Stimulated activated CD4-positive, alpha-beta T cell treated with anti-CD3 and anti-CD28 coated beads, TNF-alpha, amount 100 ng/mL, for 1 hour (primary cell): Measurements from ENCODE around the gene ZNF678.
"Not testable (repeated sequence)": the region's sequence is repeated elsewhere in the genome, so short reads cannot be mapped to it uniquely, and the experiment has no call there.

ENCODE experiments used
- DNase-seq, 3 donors: peaks; one replicate each; pipeline ENCODE4 v3.0.0-alpha.2; 2020; ENCODE audit warnings: low read depth in 3 of 3, low spot score in 1 of 3

Gene ZNF678

DNA sequence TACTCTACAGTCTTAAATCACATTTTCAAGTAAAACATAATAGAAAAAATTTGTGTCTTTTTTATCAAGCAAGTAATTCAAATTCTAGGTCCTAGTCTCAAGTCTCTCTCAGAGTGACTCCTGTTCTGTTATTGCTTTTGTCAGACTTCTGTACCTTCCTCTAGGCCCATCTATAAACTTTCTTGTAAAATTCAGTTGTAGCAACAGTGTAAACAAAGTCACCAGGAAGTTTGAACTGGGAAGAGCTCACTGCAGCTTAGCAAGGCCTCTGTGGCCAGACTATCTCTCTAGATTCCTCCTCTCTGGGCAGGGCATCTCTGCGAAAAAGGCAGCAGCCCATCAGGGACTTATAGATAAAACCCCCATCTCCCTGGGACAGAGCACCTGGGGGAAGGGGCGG lies 13.5 kb upstream of the ZNF678 start:
- DNase-seq: no peak

DNA sequence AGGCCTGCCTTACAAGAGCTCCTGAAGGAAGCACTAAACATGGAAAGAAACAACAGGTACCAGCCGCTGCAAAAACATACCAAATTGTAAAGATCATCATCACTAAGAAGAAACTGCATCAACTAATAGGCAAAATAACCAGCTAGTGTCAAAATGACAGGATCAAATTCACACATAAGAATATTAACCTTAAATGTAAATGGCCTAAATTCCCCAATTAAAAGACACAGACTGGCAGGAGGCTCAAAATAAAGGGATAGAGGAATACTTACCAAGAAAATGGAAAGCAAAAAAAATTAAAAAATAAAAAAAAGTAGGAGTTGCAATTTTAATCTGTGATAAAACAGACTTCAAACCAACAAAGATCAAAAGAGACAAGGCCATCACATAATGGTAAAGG lies 11.5 kb upstream of the ZNF678 start:
- not testable (repeated sequence) for DNase-seq

DNA sequence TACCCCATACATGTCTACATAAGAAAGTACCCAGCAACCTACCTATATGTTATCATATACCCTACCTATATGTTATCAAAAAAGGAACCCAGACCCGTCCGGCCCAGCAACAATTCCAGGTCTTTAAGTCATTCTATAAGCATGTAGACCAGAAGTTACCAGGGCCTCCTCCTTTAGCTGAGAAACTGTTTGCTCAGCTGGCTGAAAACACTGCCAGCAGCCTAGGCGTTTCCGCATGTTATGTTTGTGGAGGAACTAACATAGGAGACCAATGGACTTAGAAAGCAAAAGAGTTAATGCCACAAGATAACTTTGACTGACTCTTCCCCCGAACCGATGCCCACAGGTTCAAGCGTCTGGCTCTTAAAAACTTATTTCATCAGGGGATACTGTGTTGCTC lies 7.1 kb upstream of the ZNF678 start:
- no peak for DNase-seq

DNA sequence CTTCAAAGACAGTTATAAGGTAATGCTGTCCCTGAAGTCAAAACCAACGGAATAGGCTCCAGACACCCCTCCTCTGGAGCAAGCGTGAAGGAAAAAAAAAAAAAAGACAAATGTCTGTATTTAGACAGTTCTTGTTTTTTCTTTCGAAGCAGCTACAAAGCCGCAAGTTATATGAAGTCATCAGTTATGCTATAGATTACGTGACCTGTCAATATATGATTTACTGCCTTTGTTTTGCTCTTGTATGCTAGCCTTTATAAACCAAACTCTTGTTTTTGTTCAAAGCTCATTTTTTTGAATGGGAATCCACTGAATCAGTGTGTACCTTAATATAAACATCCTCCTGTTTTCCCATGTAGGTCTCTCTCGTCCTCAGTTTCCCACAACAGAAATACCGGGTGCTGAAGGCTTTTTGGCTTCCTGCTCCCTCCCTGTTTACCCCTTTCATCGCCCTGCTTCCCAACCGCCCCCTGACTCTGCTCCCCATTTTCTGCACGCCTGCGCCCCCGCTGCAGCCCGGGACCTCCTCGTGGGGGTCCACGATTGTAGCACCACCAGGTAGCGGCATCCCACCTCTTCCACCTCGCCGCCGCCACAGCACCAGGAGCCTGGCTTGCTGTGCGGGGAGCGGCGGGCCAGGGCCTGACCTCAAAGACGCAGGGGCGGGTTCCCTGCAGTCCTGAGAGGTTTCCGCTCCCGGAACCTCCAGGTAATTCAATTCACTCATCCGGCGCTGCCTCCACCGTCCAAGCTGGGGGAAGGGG lies 5.2 kb upstream of the ZNF678 start:
- no peak for DNase-seq

- no peak for DNase-seq
Observed at GRCh38 chr1:227558732-227559262, 4.6 kb upstream of the ZNF678 start.

DNA sequence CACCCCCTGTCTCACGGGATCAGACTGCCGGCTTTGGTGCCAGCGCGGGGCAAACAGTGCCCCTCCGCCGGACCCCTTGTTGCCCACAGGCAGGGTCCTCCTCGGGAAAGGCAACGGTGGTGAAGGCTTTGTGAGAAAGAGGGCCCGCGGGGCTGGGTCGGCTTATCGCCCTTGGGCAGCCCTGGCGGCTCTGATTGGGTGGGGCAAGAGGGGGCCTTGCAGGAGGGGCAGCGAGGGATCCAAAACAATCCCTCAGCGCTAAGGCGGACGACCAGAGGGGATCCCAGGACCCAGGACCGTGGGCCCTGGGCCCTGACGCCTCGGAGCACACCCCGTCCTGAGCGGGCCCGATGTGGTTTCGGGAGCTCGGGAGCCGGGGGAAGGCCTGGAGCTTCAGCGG lies 3.9 kb upstream of the ZNF678 start:
- no peak for DNase-seq

DNA sequence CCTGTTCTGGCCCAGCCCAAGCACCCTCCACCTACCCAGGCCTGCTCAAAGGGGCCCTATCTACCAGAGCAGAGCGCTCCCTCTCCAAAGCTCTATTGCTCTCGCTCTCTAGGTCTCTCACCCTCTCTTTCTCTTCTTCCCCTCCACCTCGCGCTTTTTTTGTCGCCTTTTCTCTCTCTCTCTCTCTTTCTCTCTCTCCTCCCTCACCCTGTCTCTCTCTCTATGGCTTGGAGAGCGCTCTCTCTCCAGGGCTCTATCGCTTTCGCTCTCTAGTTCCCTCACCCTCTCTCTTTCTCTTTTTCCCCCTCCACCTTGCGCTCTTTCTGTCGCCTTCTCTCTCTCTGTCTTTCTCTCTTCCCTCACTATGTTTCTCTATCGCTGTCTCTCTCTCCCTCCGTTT lies 3.4 kb upstream of the ZNF678 start:
- no peak for DNase-seq

DNA sequence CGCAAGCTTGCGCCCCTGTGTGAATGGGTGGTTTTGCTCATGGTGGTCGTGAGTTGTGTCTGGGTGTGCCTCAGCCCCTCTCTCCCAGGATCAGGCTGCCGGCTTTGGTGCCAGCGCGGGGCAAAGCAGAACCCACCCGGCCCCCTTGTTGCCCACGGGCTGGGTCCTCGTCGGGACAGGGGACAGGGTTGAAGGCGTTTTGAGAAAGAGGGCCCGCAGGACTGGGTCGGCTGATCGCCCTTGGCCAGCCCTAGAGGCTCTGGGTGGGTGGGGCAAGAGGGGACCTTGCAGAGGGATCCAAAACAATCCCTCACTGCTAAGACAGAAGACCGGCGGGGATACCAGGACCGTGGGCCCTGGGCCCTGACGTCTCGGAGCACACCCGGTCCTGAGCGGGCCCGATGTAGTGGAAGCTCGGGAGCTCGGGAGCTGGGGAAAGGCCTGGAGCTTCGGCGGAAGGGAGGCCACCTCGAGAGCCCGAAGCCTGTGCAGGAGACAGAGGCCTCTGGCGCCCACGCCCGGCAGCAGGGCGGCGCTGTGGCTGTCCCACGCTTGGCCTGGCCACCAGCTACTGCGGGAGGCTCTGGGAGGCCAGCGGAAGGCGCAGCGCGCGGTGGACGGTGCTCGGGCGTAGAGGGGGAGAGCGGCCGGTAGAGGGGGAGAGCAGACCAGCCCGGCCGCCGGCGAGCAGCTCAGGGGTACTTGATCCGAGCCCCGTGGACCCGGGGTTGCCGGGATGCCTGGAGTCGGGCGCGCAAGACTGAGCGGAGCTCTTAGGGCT lies 2.8 kb upstream of the ZNF678 start:
- no peak for DNase-seq

GRCh38 chr1:227561241-227561907 lies 2.0 kb upstream of the ZNF678 start:
- no peak for DNase-seq

DNA sequence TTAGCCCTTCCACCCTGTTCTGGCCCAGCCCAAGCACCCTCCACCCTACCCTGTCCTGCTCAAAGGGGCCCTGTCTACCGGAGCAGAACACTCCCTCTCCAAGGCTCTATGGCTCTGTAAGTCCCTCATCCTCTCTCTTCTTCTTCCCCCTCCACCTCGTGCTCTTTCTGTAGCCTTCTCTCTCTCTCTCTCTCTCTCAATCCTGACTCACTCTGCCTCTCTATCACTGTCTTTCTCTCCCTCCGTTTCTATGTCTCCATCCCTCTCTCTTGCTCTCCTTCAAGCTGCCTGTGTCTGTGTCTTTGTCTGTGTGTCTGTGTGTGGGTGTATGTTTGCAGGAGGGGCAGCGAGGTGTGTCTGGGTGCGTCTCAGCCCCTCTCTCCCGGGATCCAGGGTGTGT lies 1.3 kb upstream of the ZNF678 start:
- DNase-seq: no peak

- DNase-seq: no peak
Observed at GRCh38 chr1:227562933-227563323, 428 bp upstream of the ZNF678 start.

DNA sequence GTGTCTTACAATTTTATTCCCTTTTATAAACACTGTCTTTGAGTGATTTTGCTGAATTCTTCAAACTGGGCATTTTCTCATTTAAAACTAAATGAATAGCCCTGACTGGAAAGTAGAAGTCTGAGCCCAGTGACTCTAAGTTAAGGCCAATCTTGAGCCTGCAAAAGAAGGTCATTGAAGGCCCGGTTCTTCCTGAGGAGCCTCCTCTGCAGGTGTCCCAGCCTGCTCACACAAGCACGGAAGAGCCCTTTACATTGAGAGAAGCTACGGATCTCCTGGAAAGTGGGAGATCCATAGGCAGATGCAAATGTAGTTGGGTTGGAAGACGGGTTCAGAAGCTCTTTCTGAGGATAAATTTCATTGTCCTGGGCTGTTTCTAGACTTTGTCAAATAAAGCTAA lies 3.9 kb downstream of the ZNF678 start:
- no peak for DNase-seq

DNA sequence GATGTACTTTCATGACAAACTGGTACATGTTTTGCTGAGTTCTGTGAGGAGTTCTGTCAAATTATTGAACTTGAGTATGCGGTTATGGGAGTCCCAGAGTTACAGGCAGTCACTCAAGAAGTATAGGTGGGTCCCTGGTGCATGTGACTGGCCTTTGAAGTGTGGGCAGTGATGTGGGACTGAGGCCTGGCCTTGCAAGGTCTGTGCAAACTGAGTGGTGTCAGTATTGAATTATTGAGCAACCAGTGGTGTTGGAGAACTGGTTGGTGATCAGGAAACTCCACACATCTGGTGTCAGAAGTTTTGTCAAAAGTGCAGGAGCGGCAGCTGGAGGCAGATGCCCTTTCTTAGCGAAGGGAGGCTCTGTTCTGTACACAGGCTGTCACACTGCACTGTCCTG lies 5.2 kb downstream of the ZNF678 start:
- DNase-seq: no peak

- no peak for DNase-seq
Observed at GRCh38 chr1:227572752-227573151, 9.4 kb downstream of the ZNF678 start.

- DNase-seq: no peak
Observed at GRCh38 chr1:227574926-227575325, 11.6 kb downstream of the ZNF678 start.

- DNase-seq: no peak
Observed at GRCh38 chr1:227576189-227576588, 12.8 kb downstream of the ZNF678 start.

DNA sequence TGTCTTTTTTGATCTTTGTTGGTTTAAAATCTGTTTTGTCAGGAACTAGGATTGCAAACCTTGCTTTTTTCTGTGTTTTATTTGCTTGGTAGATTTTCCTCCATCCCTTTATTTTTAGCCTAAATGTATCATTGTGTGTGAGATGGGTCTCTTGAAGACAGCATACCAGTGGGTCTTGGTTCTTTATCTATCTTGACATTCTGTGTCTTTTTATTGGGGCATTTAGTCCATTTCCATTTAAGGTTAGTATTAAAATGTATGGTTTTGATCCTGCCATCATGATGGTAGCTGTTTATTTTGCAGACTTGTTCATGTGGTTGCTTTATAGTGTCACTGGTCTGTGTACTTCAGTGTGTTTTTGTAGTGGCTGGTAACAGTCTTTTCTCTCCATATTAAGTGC lies 14.1 kb downstream of the ZNF678 start:
- no peak for DNase-seq

DNA sequence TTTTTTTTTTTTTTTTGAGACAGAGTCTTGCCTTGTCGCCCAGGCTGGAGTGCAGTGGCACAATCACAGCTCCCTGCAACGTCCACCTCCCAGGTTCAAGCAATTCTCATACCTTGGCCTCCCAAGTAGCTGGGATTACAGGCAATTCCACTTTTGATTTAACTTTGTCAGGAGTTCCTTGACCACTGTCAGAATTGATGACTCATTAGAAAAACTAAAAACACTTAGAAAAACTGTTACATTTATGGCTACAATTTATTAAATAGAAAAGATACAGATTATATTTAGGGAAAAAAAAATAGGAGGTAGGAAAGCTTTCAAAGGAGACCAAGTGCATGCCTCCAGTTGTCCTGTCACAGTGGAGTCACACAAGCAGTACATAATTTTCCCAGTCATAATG lies 20.0 kb downstream of the ZNF678 start:
- no peak for DNase-seq

- no peak for DNase-seq
Observed at GRCh38 chr1:227586733-227587132, 23.4 kb downstream of the ZNF678 start.

- DNase-seq: no peak
Observed at GRCh38 chr1:227587968-227588367, 24.6 kb downstream of the ZNF678 start.

- not testable (repeated sequence) for DNase-seq
Observed at GRCh38 chr1:227588769-227589168, 25.4 kb downstream of the ZNF678 start.

- DNase-seq: not testable (repeated sequence)
Observed at GRCh38 chr1:227589777-227590176, 26.4 kb downstream of the ZNF678 start.
